Stimulated activated CD8-positive, alpha-beta memory T cell treated with anti-CD3 and anti-CD28 coated beads, Interleukin-4, amount 100 ng/mL, for 48 hours (primary cell): ENCODE measurements around the gene GPR176.

Source experiments
- DNase-seq: peaks from one replicate; pipeline ENCODE4 v3.0.0-alpha.2; 2020

Gene GPR176

GRCh38 chr15:39919748-39920509 lies at the start of gene GPR176:
GPR176 (minus strand) TSS chr15:39920266; CDS start chr15:39920026, 240 bp downstream.
- DNase-seq = peak; percentile 39

- DNase-seq = no peak
Observed at GRCh38 chr15:39969002-39969394, 48.9 kb upstream of the GPR176 start.

- no peak for DNase-seq
Observed at GRCh38 chr15:39968273-39969001, 48.4 kb upstream of the GPR176 start.

GRCh38 chr15:39966521-39966920 lies 46.5 kb upstream of the GPR176 start:
- no peak for DNase-seq

GRCh38 chr15:39963786-39964185 lies 43.7 kb upstream of the GPR176 start:
- no peak for DNase-seq

- DNase-seq = no peak
Observed at GRCh38 chr15:39961051-39961450, 41.0 kb upstream of the GPR176 start.

GRCh38 chr15:39960411-39960810 lies 40.3 kb upstream of the GPR176 start:
- no peak for DNase-seq

GRCh38 chr15:39959411-39959810 lies 39.3 kb upstream of the GPR176 start:
- DNase-seq = no peak

- no peak for DNase-seq
Observed at GRCh38 chr15:39957481-39957880, 37.4 kb upstream of the GPR176 start.

- DNase-seq = no peak
Observed at GRCh38 chr15:39953521-39953920, 33.5 kb upstream of the GPR176 start.

GRCh38 chr15:39951561-39951960 lies 31.5 kb upstream of the GPR176 start:
- no peak for DNase-seq

- DNase-seq = no peak
Observed at GRCh38 chr15:39948817-39949216, 28.8 kb upstream of the GPR176 start.

GRCh38 chr15:39947401-39948197 lies 27.5 kb upstream of the GPR176 start:
- no peak for DNase-seq

- no peak for DNase-seq
Observed at GRCh38 chr15:39946862-39947261, 26.8 kb upstream of the GPR176 start.

GRCh38 chr15:39944726-39945125 lies 24.7 kb upstream of the GPR176 start:
- no peak for DNase-seq

- no peak for DNase-seq
Observed at GRCh38 chr15:39942753-39943150, 22.7 kb upstream of the GPR176 start.

- DNase-seq = no peak
Observed at GRCh38 chr15:39942101-39942752, 22.2 kb upstream of the GPR176 start.

GRCh38 chr15:39939487-39940452 lies 19.7 kb upstream of the GPR176 start:
- DNase-seq = no peak

- DNase-seq = no peak
Observed at GRCh38 chr15:39937696-39938095, 17.6 kb upstream of the GPR176 start.

- no peak for DNase-seq
Observed at GRCh38 chr15:39936681-39937080, 16.6 kb upstream of the GPR176 start.

- DNase-seq = no peak
Observed at GRCh38 chr15:39936187-39936586, 16.1 kb upstream of the GPR176 start.

GRCh38 chr15:39935241-39935640 lies 15.2 kb upstream of the GPR176 start:
- DNase-seq = no peak
